Measurements from ENCODE around the gene NECTIN3.

Gene NECTIN3

DNA sequence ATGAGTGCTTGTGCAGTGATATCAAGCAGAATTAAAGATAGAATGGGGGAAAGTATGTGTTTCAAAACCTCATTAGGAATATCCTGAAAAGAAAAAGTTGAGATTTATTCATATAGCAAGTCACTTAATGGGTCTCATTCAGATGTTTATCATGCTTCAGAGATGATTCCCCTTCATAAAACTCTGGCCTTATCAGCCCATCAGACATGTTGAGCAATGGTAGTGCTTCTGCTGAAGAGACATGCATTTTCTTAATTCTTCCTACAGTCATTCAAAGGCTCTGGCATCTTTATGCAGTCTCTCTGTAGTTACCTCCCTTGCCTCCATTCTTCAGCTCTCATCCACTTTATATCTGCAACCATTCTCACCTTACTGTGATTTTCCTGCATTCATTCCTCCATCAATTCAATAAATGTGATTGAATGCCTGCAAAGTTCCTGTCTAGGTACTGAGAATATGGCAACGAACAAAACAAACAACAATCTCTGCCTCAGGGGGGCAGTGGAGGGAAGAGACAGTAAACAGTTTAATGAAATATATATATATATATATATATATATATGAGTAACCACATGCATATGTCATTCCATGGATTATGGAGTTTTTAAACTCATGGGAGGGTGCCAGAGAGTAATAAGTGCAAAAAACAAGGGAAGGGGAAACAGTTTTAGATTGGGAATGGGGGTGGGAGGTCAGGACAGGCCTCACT, 138.5 kb downstream of the NECTIN3 start:
- no peak overlapping the region for H3K27ac ChIP-seq
- no peaks in the 10 kb centered on the region for H3K27me3 ChIP-seq
- no peaks in the 10 kb centered on the region for H3K36me3 ChIP-seq
- TF ChIP-seq, protein P1, sequence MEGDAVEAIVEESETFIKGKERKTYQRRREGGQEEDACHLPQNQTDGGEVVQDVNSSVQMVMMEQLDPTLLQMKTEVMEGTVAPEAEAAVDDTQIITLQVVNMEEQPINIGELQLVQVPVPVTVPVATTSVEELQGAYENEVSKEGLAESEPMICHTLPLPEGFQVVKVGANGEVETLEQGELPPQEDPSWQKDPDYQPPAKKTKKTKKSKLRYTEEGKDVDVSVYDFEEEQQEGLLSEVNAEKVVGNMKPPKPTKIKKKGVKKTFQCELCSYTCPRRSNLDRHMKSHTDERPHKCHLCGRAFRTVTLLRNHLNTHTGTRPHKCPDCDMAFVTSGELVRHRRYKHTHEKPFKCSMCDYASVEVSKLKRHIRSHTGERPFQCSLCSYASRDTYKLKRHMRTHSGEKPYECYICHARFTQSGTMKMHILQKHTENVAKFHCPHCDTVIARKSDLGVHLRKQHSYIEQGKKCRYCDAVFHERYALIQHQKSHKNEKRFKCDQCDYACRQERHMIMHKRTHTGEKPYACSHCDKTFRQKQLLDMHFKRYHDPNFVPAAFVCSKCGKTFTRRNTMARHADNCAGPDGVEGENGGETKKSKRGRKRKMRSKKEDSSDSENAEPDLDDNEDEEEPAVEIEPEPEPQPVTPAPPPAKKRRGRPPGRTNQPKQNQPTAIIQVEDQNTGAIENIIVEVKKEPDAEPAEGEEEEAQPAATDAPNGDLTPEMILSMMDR (IDR thresholded peaks at IDR 0.05) = no peak
- intact Hi-C loops (cut with DNase I; ENCODE audit: low total_unique reads) = no loop called here
- no peak for DNase-seq
- no peaks in the 10 kb centered on the region for H3K9me3 ChIP-seq
- peaks cover 0 to 6% (median 0%) of the 10 kb centered on the region in 4 donors for H3K4me1 ChIP-seq
- H3K4me3 ChIP-seq = no peak overlapping the region

DNA sequence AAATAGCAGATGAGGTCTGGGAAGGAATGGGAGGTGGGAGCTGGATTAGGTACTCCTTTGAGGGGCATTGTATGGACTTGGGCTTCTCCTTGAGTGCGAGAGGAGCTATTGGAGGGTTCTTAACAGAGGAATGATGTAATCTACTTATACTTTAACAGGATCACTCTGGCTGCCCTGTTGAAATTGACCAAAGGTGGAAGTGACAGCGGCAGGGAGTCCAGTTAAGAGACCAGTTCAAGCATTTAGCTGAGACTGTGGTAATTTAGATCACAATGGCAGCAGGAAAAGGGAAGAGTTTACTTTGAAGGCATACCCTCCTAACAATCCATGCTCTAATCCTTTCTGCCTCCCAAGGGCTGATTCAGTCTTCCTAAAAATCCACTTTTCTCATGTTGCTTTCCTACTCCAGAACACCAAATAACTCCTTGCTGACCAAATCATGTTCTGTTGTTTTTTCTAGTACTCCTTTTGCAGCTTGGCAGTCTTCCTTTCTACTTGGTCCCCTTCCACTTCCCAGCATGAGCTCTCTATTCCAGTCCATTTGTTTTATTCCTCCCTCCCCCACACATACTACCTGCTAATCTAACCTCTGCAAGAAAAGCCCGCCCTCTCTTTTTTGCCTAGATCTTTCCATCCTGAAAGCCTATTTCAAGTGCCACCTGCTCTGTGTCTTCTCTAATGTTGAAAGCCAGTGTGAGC, 139.4 kb downstream of the NECTIN3 start:
- no peaks in the 10 kb centered on the region for H3K27me3 ChIP-seq
- no peak for DNase-seq
- H3K4me3 ChIP-seq = no peak overlapping the region
- no peaks in the 10 kb centered on the region for H3K9me3 ChIP-seq
- H3K27ac ChIP-seq = no peak overlapping the region
- intact Hi-C loops (cut with DNase I; ENCODE audit: low total_unique reads) = no loop called here
- TF ChIP-seq, protein P1 (IDR thresholded peaks at IDR 0.05) = no peak
- H3K36me3 ChIP-seq = no peaks in the 10 kb centered on the region
- peaks cover 0 to 6% (median 0%) of the 10 kb centered on the region in 4 donors for H3K4me1 ChIP-seq

DNA sequence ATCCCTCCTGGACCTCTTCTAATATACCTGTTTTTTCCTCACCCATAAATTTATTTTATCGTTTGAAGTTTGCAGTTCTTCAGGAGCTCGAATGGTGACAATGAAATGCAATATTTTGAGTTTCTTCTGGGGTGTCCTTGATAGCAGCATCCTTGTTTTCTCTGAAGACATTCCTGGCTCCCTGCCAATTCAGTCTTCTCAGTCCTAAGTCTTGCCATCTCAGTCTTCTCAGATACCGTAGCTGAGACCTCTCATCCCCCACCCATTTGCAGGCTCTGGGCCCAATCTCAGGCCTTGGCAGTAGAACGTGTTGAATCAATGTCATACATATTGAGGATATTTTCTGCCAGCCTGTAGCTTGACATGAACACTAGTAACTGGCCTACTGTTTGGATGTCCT, 140.9 kb downstream of the NECTIN3 start:
- DNase-seq = no peak
- Histone ChIP-seq H3K36me3 (no peaks in the 10 kb centered on the region), H3K27ac (no peak overlapping the region), H3K4me1 (peaks cover 0 to 6% (median 0%) of the 10 kb centered on the region in 4 donors), H3K27me3 (no peaks in the 10 kb centered on the region), H3K9me3 (no peaks in the 10 kb centered on the region), H3K4me3 (no peak overlapping the region)
- TF ChIP-seq, protein P1 (IDR thresholded peaks at IDR 0.05) = no peak
- intact Hi-C loops (cut with DNase I; ENCODE audit: low total_unique reads) = no loop called here

DNA sequence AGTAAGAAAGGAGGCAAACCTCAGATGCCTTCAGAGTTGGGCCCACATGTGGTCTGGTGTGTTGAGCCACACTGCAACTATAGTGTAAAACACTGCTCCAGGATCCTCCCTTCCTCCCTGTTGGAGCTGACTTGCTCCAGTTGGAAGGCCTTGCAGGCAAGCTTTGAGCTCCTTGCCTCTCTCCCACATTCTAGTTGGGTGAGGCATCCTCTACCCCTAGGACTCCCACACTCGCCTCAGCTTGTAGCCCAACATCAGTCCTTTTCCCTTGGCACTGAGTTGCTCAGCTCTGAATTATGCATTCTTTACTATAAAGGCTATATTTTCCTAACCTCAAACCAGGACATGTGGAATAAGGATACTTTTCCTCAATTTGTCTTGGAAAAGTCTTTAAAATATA, 143.9 kb downstream of the NECTIN3 start:
- intact Hi-C loops (cut with DNase I; ENCODE audit: low total_unique reads) = no loop called here
- TF ChIP-seq, protein P1 (IDR thresholded peaks at IDR 0.05) = no peak
- no peak for DNase-seq
- H3K27me3 ChIP-seq = no peaks in the 10 kb centered on the region
- H3K4me3 ChIP-seq = no peak overlapping the region
- no peaks in the 10 kb centered on the region for H3K9me3 ChIP-seq
- H3K36me3 ChIP-seq = no peaks in the 10 kb centered on the region
- H3K4me1 ChIP-seq = peaks cover 0 to 6% (median 0%) of the 10 kb centered on the region in 4 donors
- H3K27ac ChIP-seq = no peak overlapping the region

DNA sequence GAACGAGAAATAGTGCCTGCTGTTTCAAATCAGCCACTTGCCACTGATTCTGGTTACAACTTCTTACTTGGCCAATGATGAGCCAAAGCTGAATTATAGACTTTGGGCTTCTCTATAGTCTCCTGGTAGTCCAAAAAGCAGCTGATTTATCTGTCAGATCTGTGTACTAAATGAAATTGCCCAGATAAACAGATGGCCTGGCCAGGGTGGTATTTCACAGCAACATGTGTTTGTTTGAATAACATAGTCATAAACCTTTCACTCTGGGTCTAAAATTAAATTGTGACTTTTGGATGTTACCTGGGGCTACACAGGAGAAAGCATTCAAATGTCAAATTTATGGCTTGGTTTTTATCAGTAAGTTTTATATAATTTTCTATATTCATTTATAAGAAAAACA, 147.0 kb downstream of the NECTIN3 start:
- TF ChIP-seq, protein P1 (IDR thresholded peaks at IDR 0.05) = no peak
- Histone ChIP-seq H3K27ac (no peak overlapping the region), H3K4me3 (no peak overlapping the region), H3K36me3 (no peaks in the 10 kb centered on the region), H3K9me3 (no peaks in the 10 kb centered on the region), H3K4me1 (no peaks in the 10 kb centered on the region), H3K27me3 (no peaks in the 10 kb centered on the region)
- intact Hi-C loops (cut with DNase I; ENCODE audit: low total_unique reads) = no loop called here
- DNase-seq = no peak
